Neural cell (in vitro differentiated cells): ENCODE data around the gene MTHFD2. TPM values are rescaled to one million over a fixed set of nuclear protein-coding genes. Genes with fewer than 3 reads are reported as not detected.

ENCODE experiments used
- H2AFZ ChIP-seq: fragments of 200-600, 300-800 bp; sonication (generic), shearing (Covaris generic); 2 replicates; pipeline ENCODE4 v1.6.0; 2014; ENCODE audit warnings: low read depth, mild to moderate bottlenecking, antibody characterized with exemption, low read length, moderate library complexity
- H3F3A ChIP-seq: fragments of 200-600 bp; shearing (Covaris generic); 2 replicates; pipeline ENCODE4 v1.6.1; 2016; ENCODE audit warnings: mild to moderate bottlenecking, moderate library complexity, mixed read lengths, antibody characterized with exemption, low read length; ENCODE audit not compliant: insufficient read depth, poor library complexity, severe bottlenecking
- H3K27ac ChIP-seq: fragments of 200-600, 300-800 bp; sonication (generic), shearing (Covaris generic); 2 replicates; pipeline ENCODE4 v1.5.1; 2014; ENCODE audit warnings: mild to moderate bottlenecking, low read length, moderate library complexity
- H3K27me3 ChIP-seq: fragments of 300-800, 200-600 bp; sonication (generic), shearing (Covaris generic); 2 replicates; pipeline ENCODE4 v1.6.0; 2014; ENCODE audit warnings: mild to moderate bottlenecking, low read depth, low read length, moderate library complexity; ENCODE audit not compliant: insufficient read depth
- H3K36me3 ChIP-seq: fragments of 300-800, 200-600 bp; sonication (generic), shearing (Covaris generic); 2 replicates; pipeline ENCODE4 v1.5.1; 2014; ENCODE audit warnings: mild to moderate bottlenecking, antibody characterized with exemption, low read length, moderate library complexity; ENCODE audit not compliant: insufficient read depth
- H3K4me2 ChIP-seq: fragments of 300-800, 200-600 bp; sonication (generic), shearing (Covaris generic); 2 replicates; pipeline ENCODE4 v1.6.0; 2014; ENCODE audit warnings: mild to moderate bottlenecking, low read length
- H3K4me3 ChIP-seq: fragments of 300-800, 200-600 bp; sonication (generic), shearing (Covaris generic); 2 replicates; pipeline ENCODE4 v1.5.1; 2014; ENCODE audit warnings: mild to moderate bottlenecking, low read length, moderate library complexity
- H3K79me2 ChIP-seq: fragments of 200-600 bp; shearing (Covaris generic); replicated peaks from 2 replicates; pipeline ENCODE4 v1.6.0; 2014; ENCODE audit warnings: mild to moderate bottlenecking, low read length, moderate library complexity; ENCODE audit not compliant: insufficient read depth
- H3K9ac ChIP-seq: fragments of 300-800, 200-600 bp; sonication (generic), shearing (Covaris generic); 2 replicates; pipeline ENCODE4 v1.6.1; 2016; ENCODE audit warnings: mild to moderate bottlenecking, low read length, mixed read lengths
- H3K9me2 ChIP-seq: fragments of 200-600 bp; shearing (Covaris generic); 2 replicates; pipeline ENCODE4 v1.6.1; 2016; ENCODE audit warnings: mild to moderate bottlenecking, low read length, mixed read lengths; ENCODE audit not compliant: insufficient read depth
- H3K9me3 ChIP-seq: fragments of 200-600, 300-800 bp; sonication (generic), shearing (Covaris generic); 2 replicates; pipeline ENCODE4 v1.6.1; 2016; ENCODE audit warnings: mild to moderate bottlenecking, mixed run types, low read length, moderate library complexity, mixed read lengths
- H4K20me1 ChIP-seq: fragments of 200-600 bp; shearing (Covaris generic); 2 replicates; pipeline ENCODE4 v1.6.1; 2016; ENCODE audit warnings: mild to moderate bottlenecking, mixed run types; ENCODE audit not compliant: insufficient read depth
- CTCF ChIP-seq: fragments of 450-650 bp; IDR thresholded peaks from 2 replicates; pipeline ENCODE4 v1.5.1; 2014; ENCODE audit warnings: antibody characterized with exemption, mild to moderate bottlenecking, moderate library complexity; ENCODE audit not compliant: poor library complexity, severe bottlenecking
- EP300 ChIP-seq: fragments of 450-650 bp; conservative IDR thresholded peaks from 2 replicates; pipeline ENCODE4 v1.6.1; 2014; ENCODE audit warnings: antibody characterized with exemption, mild to moderate bottlenecking, moderate library complexity; ENCODE audit not compliant: poor library complexity, severe bottlenecking
- EZH2 ChIP-seq: fragments of 200-600, 300-800 bp; shearing (Covaris generic), sonication (generic); IDR thresholded peaks from 2 replicates; pipeline ENCODE4 v1.6.1; 2014; ENCODE audit warnings: antibody characterized with exemption, low read length, borderline replicate concordance, mild to moderate bottlenecking; ENCODE audit not compliant: insufficient read depth, poor library complexity, severe bottlenecking
- MXI1 ChIP-seq: fragments of 450-650 bp; conservative IDR thresholded peaks from 2 replicates; pipeline ENCODE4 v1.6.1; 2014; ENCODE audit warnings: antibody characterized with exemption, mild to moderate bottlenecking; ENCODE audit not compliant: poor library complexity, severe bottlenecking
- POLR2AphosphoS5 ChIP-seq: IDR thresholded peaks from 2 replicates; pipeline ENCODE4 v1.6.1; 2012
- RAD21 ChIP-seq: fragments of 450-650 bp; conservative IDR thresholded peaks from 2 replicates; pipeline ENCODE4 v1.6.1; 2014; ENCODE audit warnings: antibody characterized with exemption, mild to moderate bottlenecking, moderate library complexity
- REST ChIP-seq: IDR thresholded peaks from 2 replicates; pipeline ENCODE4 v1.6.1; 2012; ENCODE audit warnings: borderline replicate concordance
- SMC3 ChIP-seq: fragments of 450-650 bp; conservative IDR thresholded peaks from 2 replicates; pipeline ENCODE4 v1.6.1; 2014; ENCODE audit warnings: antibody characterized with exemption, mild to moderate bottlenecking, moderate library complexity; ENCODE audit not compliant: poor library complexity
- TAF1 ChIP-seq: IDR thresholded peaks from 2 replicates; pipeline ENCODE4 v1.6.1; 2012; ENCODE audit warnings: low read depth
- polyA plus RNA-seq: library from polyadenylated mRNA; depleted of rRNA; stranded (reverse); fragments of >200 nt; gene quantifications from 2 replicates; pipeline ENCODE4 v1.2.3, GENCODE V29; 2014

MTHFD2 gene
- polyA plus RNA-seq, 1 donor from 2014 or later: 26.3 TPM

- no peak overlapping the region for H3K27ac ChIP-seq
- no peaks in the 10 kb centered on the region for H3K9me2 ChIP-seq
- H3K9ac ChIP-seq: no peak overlapping the region
- H3K4me3 ChIP-seq: no peak overlapping the region
- TF ChIP-seq CTCF (no peak), RAD21 (no peak), POLR2AphosphoS5 (no peak)
- no peaks in the 10 kb centered on the region for H3F3A ChIP-seq
- no peak overlapping the region for H3K4me2 ChIP-seq
- H4K20me1 ChIP-seq: no peaks in the 10 kb centered on the region
- no peaks in the 10 kb centered on the region for H3K27me3 ChIP-seq
- H3K36me3 ChIP-seq: no peaks in the 10 kb centered on the region
- H2AFZ ChIP-seq: no peak overlapping the region
- H3K9me3 ChIP-seq: no peaks in the 10 kb centered on the region
- no peaks in the 10 kb centered on the region for H3K79me2 ChIP-seq
Observed at GRCh38 chr2:74232426-74232825, 34.0 kb downstream of the MTHFD2 start.

GRCh38 chr2:74233648-74234047, 35.2 kb downstream of the MTHFD2 start:
- H4K20me1 ChIP-seq: no peaks in the 10 kb centered on the region
- H2AFZ ChIP-seq: no peak overlapping the region
- H3K9me3 ChIP-seq: no peaks in the 10 kb centered on the region
- no peaks in the 10 kb centered on the region for H3K27me3 ChIP-seq
- no peak overlapping the region for H3K4me2 ChIP-seq
- no peaks in the 10 kb centered on the region for H3K9me2 ChIP-seq
- no peak overlapping the region for H3K9ac ChIP-seq
- no peak overlapping the region for H3K27ac ChIP-seq
- H3K79me2 ChIP-seq: no peaks in the 10 kb centered on the region
- H3F3A ChIP-seq: no peaks in the 10 kb centered on the region
- no peak overlapping the region for H3K4me3 ChIP-seq
- no peaks in the 10 kb centered on the region for H3K36me3 ChIP-seq
- no peak for TF ChIP-seq MXI1
- TF ChIP-seq EZH2: no peak
- no peak for TF ChIP-seq CTCF
- TF ChIP-seq TAF1: no peak
- TF ChIP-seq SMC3: no peak
- no peak for TF ChIP-seq RAD21
- TF ChIP-seq EP300: no peak
- no peak for TF ChIP-seq REST
- TF ChIP-seq POLR2AphosphoS5: no peak
